NCI-H2029 treated with DMSO at 0.1 percent for 48 hours (cell line): ENCODE measurements around the gene MSANTD7.
A peak's percentile ranks its signal among the peaks of the same experiment; 100 is the strongest.
"Not testable (repeated sequence)": the region's sequence is repeated elsewhere in the genome, so short reads cannot be mapped to it uniquely, and the experiment has no call there.

Experiments used
- DNase-seq: peaks from one replicate; lab custom pipeline; 2025; lab: John Stamatoyannopoulos, UW

Gene MSANTD7, protein sequence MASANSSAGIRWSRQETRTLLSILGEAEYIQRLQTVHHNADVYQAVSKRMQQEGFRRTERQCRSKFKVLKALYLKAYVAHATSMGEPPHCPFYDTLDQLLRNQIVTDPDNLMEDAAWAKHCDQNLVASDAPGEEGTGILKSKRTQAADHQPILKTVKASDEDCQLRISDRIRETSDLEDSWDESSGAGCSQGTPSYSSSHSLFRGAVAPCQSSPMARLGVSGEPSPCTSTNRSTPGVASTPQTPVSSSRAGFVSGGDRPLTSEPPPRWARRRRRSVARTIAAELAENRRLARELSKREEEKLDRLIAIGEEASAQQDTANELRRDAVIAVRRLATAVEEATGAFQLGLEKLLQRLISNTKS

GRCh38 chr10:14837757-14838581 is at the start of gene MSANTD7, which contains the start of the genes CDNF and HSPA14:
Gene MSANTD7 (plus strand): TSS chr10:14838306. CDS start chr10:14842285, 3,979 bp downstream.
Gene CDNF (minus strand): TSS chr10:14838037. CDS start chr10:14837946, 91 bp downstream.
Gene HSPA14 (plus strand): TSS chr10:14838306. CDS start chr10:14838403, 97 bp downstream.
- DNase-seq: peak; percentile 79

DNA sequence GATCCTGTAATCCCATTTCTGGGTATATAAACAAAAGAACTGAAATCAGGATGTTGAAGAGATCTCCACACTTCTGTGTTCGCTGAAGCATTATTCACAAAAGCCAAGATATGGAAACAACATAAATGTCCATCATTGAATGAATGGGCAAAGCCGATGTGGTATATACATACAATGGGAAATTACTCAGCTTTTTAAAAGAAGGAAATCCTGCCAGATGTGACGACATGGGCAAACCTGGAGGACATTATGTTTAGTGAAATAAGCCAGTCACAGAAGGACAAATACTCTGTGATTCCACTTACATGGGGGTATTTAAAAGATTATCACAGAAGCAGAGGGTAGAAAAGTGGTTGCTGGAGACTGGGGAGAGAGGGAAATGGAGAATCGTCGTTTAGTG is 39.5 kb upstream of the MSANTD7 start:
- no peak for DNase-seq

GRCh38 chr10:14800397-14800796 is 37.7 kb upstream of the MSANTD7 start:
- no peak for DNase-seq

GRCh38 chr10:14801723-14802122 is 36.4 kb upstream of the MSANTD7 start:
- no peak for DNase-seq

DNA sequence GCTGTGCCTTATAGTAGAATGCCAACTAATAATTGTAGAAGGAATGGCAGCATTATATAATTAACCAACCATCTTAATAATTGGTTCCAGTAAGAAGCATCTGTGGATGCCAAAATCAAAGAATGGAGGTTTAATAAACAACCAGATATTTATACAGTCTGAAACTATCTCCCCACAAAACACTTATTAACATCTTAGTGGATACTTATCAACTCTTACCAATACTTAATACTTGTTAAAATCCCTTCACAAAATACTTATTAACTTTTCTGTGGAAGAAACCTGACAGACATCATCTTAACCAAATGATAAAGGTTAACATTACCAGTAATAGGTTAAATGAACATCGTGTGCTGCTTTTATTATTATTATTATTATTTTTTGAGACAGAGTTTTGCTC is 34.3 kb upstream of the MSANTD7 start:
- no peak for DNase-seq

DNA sequence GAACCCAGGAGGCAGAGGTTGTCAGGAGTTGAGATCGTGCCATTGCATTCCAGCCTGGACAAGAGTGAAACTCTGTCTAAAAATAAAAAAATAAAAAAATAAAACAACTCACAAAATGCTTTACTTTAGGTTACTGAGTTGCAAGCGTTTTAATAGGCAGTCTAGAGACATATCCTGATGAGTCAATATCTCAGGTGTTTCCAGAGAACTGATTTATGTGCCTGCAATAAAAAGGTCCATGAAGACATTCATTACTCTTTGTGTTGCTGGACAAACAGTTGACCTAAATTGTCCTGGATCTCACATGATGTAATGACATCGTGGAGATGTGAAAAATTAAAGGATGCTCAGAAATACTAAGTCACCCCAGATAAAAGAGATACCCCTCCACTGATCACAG is 31.8 kb upstream of the MSANTD7 start:
- DNase-seq: no peak

DNA sequence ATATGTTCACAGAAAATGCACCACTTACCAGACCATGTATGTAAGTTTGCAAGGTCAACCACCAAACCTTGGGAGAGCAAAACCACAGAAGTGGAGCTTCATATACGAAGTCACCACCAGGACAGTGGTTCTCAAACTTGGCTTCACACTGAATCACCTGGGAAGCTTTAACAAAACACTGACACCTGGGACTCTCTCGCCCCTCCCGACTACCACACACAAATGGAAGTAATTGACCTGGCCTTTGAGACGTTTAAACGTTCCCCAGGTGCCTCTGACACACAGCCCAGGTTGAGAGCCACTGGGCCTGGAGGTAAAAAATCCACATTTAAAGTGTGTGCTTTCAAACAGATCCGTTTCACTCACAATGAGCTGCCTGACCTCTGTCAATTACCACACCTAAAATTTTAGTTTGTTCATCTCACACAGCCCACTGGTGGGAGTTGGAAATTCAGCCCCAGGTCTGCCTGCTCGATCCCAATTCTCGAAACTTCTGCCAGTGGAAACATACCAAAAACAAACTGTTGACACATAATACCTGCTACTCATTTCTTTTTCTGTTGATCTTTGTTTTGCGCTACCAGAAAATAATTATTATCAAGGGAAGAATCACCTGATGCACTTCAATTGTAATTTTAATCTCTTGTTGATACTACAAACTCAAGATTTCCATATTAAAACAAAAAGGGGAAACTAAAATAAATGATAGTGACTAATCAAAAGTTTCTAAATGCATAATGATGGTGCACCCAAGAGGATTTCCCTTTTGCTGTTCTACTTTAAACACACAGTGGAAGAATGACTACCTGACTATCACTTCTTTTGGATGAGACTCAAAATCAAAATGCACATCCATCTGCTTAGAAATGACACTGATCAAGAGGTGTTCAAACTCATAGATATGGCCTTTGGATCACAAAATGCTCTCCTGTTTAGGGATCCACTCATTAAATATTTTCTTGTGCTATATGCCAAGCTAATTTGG is 26.8 kb upstream of the MSANTD7 start:
- no peak for DNase-seq

DNA sequence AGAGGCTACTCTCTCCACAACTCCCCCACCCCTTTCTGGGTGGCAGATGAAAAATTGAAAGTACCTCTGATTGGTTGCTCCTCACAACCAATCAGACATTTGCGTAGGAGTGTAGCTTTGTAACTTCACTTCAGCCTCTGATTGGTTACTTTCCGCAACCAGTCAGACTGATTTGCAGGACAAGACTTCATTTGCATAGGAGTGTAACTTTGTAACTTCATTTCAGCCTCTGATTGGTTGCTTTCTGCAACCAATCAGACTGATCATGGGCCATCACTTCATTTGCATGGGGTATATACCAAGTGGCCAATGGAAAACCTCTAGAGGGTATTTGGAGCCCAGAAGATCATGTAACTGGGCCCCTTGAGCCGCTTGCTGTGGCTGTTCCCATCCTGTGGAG is 25.8 kb upstream of the MSANTD7 start:
- no peak for DNase-seq

- DNase-seq: no peak
These were observed 22.4 kb upstream of the MSANTD7 start for GRCh38 chr10:14815681-14816080.

GRCh38 chr10:14816717-14817116 is 21.4 kb upstream of the MSANTD7 start:
- not testable (repeated sequence) for DNase-seq

DNA sequence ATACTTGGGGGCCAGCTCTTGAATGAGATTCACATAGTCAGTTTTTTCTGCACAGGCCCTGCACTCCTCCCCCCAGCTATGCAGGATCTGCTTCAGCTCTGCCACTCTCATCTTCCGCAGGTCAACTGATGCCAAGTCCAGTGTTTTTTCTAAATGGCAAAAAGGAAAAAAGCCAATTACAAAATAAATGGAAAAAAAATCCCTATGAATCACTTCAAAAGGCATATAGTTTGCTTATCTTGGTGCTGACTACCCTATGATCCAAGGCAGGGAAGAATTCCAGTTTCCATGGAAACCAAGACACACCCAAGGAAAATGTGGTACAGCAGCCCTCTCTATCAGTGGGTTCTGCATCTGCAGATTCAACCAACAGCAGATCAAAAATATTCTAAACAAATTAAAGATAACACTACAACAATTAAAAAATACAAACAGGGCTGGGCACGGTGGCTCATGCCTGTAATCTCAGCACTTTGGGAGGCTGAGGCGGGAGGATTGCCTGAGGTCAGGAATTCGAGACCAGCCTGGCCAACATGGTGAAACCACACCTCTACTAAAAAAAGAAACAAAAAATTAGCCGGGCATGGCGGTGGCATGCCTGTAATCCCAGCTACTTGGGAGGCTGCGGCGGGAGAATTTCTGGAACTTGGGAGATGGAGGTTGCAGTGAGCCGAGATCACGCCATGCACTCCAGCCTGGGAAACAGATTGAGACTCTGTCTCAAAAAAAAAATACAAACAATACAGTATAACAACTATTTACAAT is 17.9 kb upstream of the MSANTD7 start:
- DNase-seq: no peak

- no peak for DNase-seq
These were observed 17.3 kb upstream of the MSANTD7 start for GRCh38 chr10:14820775-14821154.

DNA sequence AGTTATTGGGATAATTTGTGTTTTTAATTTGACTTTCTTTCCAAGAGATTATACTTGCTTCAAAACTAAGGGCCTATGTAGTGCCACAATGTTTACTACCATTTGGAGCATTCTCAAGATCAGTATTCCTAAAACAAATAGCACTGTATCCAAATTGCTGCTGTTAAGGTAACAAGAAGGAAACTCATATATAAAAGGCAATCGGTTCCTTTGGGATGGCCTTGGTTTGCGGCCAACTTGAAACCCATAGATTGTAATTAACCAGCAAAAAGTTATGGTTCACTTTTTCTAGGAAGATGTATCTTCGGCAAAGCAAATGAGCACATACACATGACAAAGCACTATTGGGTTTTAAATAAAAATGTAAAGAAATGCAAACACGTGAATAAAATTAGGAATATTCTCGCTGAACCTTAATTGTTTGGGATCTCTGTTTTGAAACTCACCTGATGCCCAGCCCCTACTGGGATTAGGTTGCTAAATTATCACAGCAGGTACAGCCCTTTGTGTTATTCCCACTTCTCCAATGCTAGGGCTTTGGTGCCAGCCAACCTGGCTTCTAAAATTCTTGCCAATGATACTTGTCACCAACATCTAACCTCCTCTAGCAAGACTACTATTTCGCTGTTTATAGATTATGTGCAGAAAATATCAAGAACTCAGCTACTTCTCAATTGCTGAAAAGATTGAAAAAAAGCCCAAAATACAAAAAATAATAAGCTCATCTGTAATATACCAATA is 16.3 kb upstream of the MSANTD7 start:
- no peak for DNase-seq

GRCh38 chr10:14822879-14823755 is 15.0 kb upstream of the MSANTD7 start:
- DNase-seq: no peak

DNA sequence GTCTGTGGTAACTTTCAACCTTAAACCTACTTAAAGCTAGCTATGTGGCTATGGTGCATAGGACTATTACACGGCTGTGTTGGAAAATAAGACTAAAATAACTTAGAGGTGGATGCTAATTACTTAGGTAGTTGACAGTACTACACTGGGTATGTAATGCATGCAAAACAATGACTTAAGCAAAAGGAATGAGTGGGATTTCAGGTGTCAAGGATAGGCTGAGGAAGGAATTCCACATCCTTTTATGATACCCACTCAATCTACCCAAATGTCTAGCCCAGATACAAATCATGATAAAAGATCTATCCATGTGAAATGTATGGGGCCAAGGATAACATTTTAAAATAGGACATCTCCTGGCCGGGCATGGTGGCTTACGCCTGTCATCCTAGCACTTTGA is 14.1 kb upstream of the MSANTD7 start:
- no peak for DNase-seq

DNA sequence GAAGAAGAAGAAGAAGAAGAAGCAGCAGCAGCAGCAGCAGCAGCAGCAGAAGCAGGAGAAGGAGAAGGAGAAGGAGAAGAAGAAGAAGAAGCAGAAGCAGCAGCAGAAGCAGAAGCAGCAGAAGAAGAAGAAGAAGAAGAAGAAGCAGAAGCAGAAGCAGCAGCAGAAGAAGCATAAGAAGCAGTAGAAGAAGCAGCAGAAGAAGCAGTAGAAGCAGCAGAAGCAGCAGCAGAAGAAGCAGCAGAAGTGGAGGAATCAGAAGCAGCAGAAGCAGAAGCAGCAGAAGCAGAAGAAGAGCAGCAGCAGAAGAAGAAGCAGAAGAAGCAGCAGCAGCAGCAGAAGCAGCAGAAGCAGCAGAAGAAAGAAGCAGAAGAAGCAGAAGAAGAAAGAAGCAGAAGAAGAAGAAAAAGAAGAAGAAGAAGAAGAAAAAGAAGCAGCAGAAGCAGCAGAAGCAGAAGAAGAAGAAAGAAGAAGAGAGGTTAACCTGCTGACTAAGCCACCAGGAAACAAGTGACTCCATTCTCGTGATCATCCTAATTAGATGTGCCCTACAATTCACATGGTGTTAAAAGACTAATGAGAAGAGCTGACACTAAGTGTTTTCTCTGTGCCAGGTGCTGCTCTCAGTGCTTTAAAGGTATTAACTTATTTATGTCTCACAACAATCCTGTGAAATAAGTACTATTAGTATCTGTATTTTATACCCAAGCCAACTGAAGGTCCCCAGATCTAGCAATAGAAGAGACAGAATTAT is 11.9 kb upstream of the MSANTD7 start:
- no peak for DNase-seq

GRCh38 chr10:14833106-14833505 is 5.0 kb upstream of the MSANTD7 start:
- DNase-seq: no peak

- no peak for DNase-seq
These were observed 1.9 kb upstream of the MSANTD7 start for GRCh38 chr10:14836208-14836607.
